ENCODE results near the gene RRBP1.

RRBP1 gene

DNA sequence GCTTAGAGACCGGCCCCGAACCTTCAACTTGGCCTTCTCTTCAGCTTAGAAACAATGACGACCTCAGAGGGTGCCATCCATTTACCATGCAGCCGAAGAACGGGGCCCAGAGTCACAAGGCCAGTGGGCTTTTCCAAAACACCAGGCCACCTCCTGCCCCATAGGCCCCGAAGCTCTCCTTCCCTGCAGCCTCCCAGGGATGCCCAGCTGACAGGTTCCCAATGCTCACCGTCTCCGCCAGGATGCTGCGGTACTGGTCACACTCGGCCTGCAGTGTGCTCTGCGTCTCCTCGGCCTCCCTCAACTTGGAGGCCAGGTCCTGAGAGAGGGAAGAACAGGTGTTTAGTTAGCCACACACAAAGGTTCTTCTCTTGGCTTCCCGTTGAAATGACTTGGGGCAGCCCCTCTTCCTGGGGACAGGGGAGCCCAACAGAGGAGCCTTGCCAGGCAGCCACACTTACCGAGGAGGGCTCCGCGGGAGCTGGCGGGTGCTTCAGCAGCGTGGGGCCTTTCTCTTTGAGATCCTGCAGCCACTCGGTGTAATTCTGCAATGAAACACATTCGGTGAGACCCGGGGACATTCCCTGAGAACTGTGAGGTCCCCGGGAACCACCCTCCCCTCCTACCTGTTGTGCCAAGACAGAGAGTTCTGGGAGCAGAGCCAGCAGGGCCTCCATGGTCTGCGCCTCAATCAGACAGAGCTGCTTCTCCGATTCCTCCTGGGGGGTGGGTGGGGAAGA lies 60.6 kb downstream of the RRBP1 start:
- TF ChIP-seq, protein P1, sequence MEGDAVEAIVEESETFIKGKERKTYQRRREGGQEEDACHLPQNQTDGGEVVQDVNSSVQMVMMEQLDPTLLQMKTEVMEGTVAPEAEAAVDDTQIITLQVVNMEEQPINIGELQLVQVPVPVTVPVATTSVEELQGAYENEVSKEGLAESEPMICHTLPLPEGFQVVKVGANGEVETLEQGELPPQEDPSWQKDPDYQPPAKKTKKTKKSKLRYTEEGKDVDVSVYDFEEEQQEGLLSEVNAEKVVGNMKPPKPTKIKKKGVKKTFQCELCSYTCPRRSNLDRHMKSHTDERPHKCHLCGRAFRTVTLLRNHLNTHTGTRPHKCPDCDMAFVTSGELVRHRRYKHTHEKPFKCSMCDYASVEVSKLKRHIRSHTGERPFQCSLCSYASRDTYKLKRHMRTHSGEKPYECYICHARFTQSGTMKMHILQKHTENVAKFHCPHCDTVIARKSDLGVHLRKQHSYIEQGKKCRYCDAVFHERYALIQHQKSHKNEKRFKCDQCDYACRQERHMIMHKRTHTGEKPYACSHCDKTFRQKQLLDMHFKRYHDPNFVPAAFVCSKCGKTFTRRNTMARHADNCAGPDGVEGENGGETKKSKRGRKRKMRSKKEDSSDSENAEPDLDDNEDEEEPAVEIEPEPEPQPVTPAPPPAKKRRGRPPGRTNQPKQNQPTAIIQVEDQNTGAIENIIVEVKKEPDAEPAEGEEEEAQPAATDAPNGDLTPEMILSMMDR (IDR thresholded peaks at IDR 0.05; ENCODE audit: unreplicated experiment in 3 of 3), result no peak
- no peaks in the 10 kb centered on the region for H3K9me3 Mint-ChIP-seq
- no peak overlapping the region for H3K4me3 Mint-ChIP-seq
- peaks cover 31% of the 10 kb centered on the region for H3K36me3 Mint-ChIP-seq (ENCODE audit: low read depth)
- no peaks in the 10 kb centered on the region for H3K27me3 Mint-ChIP-seq (ENCODE audit: low read depth)
- H3K27ac Mint-ChIP-seq, result no peak overlapping the region
- no peaks in the 10 kb centered on the region for H3K4me1 Mint-ChIP-seq

DNA sequence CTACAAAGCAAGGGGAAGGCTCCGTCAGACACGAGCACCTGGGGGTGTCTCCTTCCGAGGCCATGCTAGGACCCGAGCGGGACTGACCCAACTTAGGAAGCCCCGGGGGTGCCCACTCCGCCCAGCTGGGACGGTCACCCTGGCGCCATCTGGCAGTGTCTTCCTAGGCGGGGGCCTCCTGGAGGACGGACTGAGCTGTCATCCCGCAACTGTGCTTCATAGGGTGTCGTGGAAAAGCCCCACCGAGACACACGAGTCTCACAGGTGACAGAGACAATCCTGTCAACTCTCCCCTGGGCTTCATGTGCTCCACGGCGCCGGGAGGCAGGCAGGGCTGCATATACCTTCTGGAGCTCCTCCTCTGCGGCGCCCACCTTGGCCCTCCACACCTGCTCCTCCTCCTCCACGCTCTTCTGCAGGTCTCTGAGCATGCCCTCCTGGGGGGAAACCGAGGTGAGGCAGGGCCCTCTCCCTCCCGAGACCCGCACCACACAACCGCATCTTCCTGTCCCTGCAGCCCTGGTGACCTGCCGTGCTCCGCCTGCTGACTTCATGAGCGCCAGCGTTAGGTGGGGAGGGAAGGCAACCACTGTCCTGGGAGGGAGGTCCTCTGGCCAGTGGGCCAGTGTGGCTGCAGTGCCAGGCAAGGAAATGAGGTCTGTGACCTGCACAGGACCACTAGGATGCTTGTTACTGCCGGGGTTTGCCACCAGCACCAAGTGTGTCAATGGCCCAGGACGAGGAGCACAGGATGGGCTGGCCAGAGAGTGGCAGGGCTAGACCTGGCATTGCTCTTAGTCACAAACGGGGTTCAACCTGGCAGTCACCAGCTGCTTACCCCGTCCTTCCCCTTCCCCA lies 61.4 kb downstream of the RRBP1 start:
- Mint-ChIP-seq H3K4me3 (no peak overlapping the region), H3K27ac (no peak overlapping the region), H3K4me1 (no peaks in the 10 kb centered on the region), H3K9me3 (no peaks in the 10 kb centered on the region), H3K27me3 (ENCODE audit: low read depth) (no peaks in the 10 kb centered on the region), H3K36me3 (ENCODE audit: low read depth) (peaks cover 26% of the 10 kb centered on the region)
- TF ChIP-seq, protein P1 (IDR thresholded peaks at IDR 0.05; ENCODE audit: unreplicated experiment in 3 of 3), result no peak

DNA sequence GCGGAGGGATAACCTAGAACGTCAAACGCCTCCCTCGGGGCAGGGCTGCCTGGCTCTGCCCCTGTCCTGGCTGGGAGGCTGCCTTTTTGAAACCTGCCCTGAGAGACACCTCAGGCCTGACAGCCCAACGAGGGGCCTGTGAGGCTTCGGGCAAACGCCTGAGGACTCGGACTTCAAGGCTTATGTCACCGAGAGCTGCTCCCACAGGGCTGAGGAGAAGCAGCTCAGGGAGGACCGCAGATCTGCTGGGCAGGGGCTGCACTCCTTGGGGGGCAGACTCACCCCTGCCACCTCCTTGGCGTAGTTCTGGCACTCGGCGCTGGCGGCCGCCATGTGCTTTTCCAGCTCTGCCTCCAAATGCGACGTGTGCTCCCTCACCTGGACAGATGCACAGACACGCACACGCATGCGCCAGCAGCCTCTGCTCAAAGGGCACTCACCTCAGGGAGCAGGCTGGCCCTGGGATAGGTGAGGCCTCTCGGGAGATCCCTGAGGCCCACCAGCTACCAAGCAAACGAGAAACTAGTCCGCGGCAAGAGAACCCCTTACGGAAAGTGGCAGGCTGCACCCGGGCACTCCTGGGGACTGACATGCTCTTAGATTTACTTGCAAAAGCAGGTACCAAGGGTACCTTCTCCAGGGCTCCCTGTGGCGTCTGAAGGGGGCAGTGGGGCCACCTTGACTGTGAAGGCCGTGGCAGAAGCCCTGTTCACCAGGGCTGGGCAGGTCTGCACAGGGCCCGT lies 62.5 kb downstream of the RRBP1 start:
- H3K36me3 Mint-ChIP-seq (ENCODE audit: low read depth), result peaks cover 23% of the 10 kb centered on the region
- no peaks in the 10 kb centered on the region for H3K9me3 Mint-ChIP-seq
- H3K27ac Mint-ChIP-seq, result no peak overlapping the region
- TF ChIP-seq, protein P1 (IDR thresholded peaks at IDR 0.05; ENCODE audit: unreplicated experiment in 3 of 3), result no peak
- H3K27me3 Mint-ChIP-seq (ENCODE audit: low read depth), result no peaks in the 10 kb centered on the region
- no peak overlapping the region for H3K4me3 Mint-ChIP-seq
- peaks cover 5% of the 10 kb centered on the region for H3K4me1 Mint-ChIP-seq

DNA sequence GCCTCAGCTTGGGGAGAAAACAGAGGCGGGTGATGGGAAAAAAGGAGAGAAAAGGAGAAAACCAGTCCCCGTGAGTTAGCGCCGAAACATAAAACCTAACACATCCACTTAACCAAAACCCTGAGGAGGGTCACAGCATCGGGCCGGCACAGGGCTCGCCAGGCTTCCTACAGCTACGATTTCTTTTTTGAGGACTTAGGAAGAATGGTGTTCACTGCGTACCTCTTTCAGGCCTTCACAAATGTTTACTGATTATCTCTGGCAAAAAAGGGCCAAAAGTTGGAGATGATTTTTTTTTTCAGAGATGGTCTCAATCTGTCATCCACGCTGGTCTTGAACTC lies 63.4 kb downstream of the RRBP1 start:
- Mint-ChIP-seq H3K9me3 (no peaks in the 10 kb centered on the region), H3K27ac (no peak overlapping the region), H3K4me3 (no peak overlapping the region), H3K36me3 (ENCODE audit: low read depth) (peaks cover 18% of the 10 kb centered on the region), H3K27me3 (ENCODE audit: low read depth) (no peaks in the 10 kb centered on the region), H3K4me1 (peaks cover 10% of the 10 kb centered on the region)
- TF ChIP-seq, protein P1 (IDR thresholded peaks at IDR 0.05; ENCODE audit: unreplicated experiment in 3 of 3), result no peak

DNA sequence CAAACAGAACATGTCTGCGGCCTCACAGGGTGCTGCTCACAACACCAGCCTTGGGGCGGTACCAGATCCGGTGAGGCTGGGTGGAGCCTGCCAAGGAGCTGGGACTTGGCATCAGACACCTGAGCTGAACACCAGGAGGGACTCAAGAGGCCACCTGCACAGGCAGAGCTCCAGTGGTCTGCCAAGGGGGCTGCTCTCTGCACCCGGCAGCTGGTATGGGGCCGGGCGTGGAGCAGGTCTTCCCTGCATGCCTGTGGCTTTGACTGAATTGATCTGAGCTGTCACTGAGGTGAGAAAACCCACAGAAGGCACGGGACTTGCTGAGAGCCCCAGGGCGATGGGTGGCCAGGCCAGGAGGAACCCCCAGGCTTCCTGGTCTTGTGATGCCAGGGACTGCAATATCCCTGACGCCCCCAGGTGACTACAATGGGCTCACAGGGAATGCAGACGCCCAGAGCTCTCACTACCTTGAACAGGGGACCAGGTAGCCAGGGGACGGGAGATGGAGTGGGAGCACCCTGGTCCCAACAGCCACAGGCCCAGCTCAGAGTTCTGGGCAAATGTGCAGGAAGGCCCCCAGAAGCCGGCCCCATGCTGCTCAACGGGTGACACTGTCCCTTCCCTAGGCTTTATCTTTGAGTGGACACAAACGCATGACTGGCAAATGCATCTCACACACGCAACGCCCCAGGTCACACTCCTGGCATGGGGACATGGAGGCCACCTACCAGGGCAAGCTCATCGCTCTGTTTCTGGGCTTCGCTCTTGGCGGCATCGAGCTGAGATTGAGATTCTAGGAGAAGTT lies 64.0 kb downstream of the RRBP1 start:
- Mint-ChIP-seq H3K9me3 (no peaks in the 10 kb centered on the region), H3K27me3 (ENCODE audit: low read depth) (no peaks in the 10 kb centered on the region), H3K27ac (no peak overlapping the region), H3K4me1 (peaks cover 10% of the 10 kb centered on the region), H3K36me3 (ENCODE audit: low read depth) (peaks cover 18% of the 10 kb centered on the region), H3K4me3 (no peak overlapping the region)
- TF ChIP-seq, protein P1 (IDR thresholded peaks at IDR 0.05; ENCODE audit: unreplicated experiment in 3 of 3), result peak in 1 of 3 experiments; percentile 3
